HG03175 (cell line): ENCODE measurements around the gene SCYL2.
"Not testable (repeated sequence)": the region's sequence is repeated elsewhere in the genome, so short reads cannot be mapped to it uniquely, and the experiment has no call there.

ENCODE experiments used
- ATAC-seq: cut with Tn5 transposase; IDR thresholded peaks from one replicate; pipeline ENCODE4 v1.9.1; 2021; ENCODE audit warnings: mild to moderate bottlenecking, moderate library complexity; ENCODE audit not compliant: unreplicated experiment

The SCYL2 gene, protein sequence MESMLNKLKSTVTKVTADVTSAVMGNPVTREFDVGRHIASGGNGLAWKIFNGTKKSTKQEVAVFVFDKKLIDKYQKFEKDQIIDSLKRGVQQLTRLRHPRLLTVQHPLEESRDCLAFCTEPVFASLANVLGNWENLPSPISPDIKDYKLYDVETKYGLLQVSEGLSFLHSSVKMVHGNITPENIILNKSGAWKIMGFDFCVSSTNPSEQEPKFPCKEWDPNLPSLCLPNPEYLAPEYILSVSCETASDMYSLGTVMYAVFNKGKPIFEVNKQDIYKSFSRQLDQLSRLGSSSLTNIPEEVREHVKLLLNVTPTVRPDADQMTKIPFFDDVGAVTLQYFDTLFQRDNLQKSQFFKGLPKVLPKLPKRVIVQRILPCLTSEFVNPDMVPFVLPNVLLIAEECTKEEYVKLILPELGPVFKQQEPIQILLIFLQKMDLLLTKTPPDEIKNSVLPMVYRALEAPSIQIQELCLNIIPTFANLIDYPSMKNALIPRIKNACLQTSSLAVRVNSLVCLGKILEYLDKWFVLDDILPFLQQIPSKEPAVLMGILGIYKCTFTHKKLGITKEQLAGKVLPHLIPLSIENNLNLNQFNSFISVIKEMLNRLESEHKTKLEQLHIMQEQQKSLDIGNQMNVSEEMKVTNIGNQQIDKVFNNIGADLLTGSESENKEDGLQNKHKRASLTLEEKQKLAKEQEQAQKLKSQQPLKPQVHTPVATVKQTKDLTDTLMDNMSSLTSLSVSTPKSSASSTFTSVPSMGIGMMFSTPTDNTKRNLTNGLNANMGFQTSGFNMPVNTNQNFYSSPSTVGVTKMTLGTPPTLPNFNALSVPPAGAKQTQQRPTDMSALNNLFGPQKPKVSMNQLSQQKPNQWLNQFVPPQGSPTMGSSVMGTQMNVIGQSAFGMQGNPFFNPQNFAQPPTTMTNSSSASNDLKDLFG

DNA sequence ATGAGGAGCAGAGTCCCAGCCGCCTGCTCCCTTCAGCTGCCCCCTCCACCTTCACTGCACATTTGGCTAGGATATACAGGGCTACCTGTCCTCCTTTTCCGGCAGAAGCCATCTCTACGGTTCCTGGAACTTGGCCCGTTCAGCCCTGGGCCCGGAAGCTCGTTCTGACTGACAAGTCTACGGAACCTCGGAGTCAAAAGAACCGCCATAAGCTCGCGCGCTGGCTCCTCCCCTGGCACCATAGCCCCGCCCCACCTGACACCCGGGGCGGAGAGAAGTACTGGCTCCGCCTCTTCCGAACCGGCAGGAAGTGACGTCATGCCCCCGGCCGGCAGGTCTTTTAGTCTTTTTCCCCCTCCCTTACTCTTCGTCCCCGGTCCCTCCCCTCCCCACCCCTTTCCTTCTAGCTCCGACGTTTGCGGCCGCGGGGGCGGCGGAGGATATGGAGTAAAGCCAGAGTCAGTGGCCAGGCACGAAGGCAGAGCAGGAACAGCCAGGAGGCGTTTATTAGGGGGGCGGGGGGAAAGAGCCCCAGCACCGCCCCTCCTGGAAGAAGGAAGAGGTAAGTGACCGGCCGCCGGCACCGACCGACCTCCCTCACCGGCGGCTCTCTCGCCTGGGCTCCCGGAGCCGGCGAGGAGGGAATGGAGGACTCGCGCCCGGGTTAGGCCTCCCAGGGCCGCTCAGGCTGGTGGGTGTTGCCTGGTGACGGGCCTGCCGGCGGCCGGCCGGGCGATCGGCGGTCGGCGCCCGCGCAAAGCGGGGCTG, at the start of gene SCYL2, which contains the start of gene DEPDC4:
TSS of gene SCYL2 (plus strand) at position 343 of the 768 bp plus-strand sequence. CDS start 15,794 bp downstream, outside the sequence.
TSS of gene DEPDC4 (minus strand) at position 245 of the 768 bp plus-strand sequence. CDS start at position 242, 3 bp downstream.
- ATAC-seq = peak; percentile 92

DNA sequence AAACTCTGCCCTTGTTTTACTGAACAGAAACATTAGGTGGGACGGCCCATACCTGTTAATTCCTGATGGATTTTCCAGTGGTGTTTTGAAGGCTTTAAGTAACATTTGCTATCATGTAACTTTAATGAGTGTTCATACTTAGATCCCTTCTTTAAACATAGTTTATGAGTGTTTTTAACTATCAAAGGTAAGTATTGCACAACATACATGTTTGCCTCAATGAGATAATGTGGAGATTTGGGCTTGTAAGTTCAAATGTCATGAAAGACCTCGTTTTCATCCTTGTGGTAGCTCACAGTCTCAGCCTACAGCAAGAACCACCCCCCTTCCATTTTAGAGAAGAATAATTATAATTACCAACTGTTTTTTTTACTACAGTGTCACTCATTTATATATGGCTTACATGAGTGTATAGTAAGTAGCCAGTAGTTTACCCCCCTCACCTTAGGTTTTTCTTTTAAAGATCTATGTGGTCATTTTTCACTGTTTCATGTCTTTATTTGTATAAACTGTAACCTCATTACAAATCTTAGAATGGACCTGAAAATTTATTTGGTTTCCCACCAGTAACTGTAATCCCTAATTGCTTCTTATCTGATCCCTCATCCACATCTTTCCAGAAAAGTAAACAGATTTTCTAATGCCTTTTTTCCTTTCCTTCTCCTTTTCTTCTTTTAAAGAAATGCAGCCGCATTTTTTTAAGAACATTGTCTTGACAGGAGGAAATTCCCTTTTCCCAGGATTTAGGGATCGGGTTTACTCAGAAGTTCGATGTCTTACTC, 47.5 kb upstream of the SCYL2 start:
- no peak for ATAC-seq

DNA sequence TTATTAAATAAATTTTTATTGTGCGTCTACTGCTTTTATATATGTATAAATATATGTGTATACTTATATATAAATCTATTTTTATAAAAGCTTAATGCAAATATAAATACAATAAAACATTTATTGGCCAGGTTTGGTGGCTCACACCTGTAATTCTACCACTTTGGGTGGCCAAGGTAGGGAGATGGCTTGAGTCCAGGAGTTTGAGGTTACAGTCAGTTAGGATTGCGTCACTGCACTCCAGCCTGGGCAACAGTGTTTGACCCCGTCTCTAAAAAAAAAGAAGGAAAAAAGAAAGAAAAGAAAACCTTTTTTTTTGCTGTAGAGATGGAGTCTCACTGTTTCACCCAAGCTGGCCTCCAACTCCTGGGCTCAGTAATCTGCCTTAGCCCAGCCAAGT, 45.5 kb upstream of the SCYL2 start:
- no peak for ATAC-seq

DNA sequence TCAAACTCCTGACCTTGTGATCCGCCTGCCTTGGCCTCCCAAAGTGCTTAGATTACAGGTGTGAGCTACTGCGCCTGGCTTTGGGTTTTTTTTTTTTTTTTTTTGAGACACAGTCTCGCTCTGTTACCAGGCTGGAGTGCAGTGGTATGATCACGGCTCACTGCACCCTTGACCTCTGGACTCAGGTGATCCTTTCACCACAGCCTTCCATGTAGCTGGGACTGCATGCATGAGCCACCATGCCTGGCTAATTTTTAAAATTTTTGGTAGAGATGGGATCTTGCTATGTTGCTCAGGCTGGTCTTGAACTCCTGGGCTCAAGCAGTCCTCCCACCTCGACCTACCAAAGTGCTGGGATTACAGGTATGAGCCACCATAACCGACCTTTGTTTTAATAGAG, 44.8 kb upstream of the SCYL2 start:
- ATAC-seq = not testable (repeated sequence)

DNA sequence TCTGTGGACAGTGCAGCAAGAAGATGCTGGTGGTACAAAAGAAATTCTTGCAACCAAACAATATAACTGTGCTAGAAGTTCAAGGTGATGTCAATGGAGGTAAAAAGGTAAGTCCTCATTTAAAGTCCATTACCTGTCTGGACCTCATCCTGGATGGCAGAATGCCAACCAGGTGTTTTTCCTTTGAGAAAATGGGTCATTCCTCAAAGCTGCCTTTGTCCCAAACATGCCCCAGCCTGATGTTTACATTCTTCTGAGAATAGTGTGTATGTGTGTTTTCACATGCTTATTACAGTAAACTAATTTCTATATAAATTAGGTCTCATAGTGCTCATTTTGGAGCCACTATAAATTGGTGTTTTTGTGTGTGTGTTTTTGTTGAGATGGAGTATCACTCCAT, 41.5 kb upstream of the SCYL2 start:
- no peak for ATAC-seq

DNA sequence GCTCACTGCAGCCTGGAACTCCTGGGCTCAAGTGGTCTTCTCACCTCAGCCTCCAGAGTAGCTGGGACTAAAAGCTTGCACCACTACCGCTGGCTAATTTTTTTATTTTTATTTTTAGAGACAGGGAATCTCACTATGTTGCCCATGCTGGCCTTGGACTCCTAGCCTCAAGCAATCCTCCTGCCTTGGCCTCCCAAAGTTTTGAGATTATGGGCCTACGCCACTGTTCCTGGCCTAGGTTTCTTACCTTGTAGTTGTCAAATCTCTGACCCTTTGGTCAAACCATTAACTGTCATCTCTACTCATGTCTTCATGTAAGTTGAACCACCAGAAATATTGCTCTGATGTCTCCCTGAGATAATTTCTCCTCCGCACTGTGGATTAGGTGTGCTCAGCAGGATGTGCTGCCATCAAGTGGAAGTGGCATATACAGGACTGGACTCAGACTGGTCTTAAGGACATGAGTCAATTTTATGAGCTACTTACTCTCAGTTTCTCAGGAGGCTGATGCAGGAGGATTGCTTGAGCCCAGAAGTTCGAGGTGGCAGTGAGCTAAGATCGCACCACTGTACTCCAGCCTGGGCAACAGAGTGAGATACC, 37.8 kb upstream of the SCYL2 start:
- no peak for ATAC-seq

DNA sequence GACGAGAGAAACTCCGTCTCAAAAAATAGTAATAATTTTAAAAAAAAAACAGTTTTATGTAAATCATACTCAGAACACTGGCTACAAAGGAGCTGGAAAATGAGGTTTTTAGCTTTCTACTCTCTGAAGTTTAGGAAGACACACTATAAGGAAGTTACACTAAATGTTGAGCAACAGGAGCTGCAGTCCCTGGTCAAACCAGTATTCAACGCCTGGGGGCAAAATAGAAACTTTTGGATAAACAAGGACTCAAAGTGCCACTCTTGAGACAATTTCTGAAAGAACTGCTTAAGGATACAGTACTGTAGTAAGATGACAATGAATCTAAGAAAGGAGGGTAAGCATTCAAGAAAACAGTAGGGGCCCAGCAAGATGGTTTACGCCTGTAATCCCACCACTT, 37.1 kb upstream of the SCYL2 start:
- ATAC-seq = no peak

DNA sequence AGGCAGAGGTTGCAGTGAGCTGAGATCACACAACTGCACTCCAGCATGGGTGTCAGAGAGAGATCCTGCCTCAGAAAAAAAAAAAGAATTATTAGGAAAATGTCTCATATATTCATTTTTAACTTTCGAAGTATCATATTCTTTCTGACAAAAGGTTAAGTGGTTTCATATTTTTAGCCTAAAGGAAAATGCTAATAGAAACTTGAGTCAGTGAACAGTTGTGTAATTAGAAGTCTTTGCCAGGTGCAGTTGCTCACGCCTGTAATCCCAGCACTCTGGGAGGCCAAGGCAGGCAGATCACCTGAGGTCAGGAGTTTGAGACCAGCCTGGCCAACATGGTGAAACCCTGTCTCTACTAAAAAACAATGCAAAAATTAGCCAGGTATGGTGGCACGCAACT, 35.1 kb upstream of the SCYL2 start:
- not testable (repeated sequence) for ATAC-seq

DNA sequence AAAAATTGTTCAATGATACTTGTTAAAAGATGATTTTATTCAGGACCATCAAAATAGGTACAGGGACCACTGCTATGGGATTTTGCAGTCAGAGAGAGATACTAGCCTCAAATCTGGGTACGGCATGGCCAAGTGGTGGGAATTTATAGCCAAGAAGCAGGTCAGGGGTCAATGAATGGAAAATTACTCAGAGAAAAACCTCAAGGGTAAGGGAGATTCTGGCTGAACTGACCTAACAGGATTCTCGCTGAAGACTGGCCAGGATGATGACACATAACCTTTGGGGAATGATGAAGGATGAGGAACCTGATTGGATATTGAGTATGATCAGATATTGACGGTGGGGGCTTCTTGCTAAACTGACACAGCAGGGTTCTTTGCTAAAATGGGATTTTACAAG, 32.8 kb upstream of the SCYL2 start:
- no peak for ATAC-seq

DNA sequence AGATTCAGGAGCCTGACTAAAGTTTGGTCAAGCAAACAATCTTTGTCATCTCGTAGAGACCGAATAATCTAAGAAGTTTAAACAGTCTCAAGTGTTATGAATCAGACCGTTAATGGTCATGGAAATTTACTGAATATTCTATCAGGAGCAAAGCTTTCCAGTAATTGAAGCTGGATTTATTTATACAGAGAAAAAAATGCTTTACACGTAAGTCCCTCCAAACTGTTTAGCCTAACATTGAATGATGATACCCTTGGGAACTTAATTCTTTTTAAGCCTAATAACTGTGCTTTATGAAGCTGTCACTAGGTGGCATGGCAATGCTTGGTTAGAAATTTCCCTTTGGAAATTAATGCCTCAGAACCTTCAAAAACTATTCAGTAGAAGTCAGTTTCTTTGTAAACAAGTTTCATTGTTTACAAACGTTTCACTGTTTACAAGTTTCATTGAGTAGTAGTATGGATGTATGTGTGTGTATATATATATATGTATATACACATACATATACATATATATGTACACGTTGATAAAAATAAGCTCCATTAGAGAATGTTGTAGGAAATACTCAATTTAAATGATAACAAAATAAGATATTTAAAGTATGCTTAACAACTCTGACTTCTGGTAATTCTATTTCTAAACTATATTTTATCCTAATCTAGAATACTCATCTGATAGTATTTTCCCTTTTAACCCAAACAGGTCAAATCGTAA, 32.2 kb upstream of the SCYL2 start:
- ATAC-seq = peak; percentile 74

DNA sequence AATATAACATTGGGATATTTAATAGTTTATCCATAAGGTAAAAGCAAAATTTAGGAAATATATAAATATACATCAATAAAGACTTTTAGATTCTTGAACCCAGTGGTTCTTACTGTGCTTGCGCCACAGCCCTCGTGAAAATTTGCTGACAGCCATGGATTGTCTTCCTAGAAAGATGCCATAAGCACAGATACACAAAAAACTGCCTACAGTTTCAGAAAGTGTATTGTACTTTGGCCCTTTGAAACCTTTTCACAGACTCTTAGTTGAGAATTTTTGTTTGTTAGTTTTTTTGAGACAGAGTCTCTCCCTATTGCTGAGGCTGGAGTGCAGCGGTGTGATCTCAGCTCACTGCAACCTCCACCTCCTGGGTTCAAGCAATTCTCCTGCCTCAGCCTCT, 28.2 kb upstream of the SCYL2 start:
- no peak for ATAC-seq

DNA sequence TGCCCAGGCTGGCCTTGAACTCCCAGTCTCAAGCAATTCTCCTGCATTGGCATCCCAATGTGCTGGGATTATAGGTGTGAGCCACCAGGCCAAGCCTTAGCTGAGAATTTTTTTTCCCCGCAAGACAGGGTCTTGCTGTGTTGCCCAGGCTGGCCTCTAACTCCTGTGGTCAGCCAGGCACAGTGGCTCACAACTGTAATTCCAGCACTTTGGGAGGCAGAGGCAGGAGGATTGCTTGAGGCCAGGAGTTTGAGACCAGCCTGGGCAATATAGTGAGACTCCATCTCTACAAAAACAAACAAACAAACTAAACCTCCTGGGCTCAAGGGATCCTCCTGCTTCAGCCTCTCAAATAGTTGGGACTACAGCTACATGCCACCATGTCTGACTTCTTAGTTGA, 27.4 kb upstream of the SCYL2 start:
- no peak for ATAC-seq

DNA sequence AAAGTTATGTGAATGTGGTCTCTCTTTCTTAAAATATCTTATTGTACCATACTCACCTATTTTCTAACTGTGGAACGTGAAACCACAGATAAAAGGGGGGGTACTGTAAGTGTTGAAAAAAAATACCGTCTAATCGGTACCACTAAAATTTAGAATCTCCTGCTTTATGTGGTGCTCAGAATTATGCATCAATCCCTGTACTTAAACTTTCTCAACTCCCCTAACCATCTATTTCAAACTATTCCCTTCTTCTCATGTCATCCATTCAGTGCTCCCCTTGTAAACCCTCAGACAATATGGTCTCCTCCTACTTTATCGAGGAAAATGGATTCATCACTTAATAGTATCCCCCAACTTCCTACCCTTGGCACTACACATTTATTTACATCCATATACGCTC, 23.8 kb upstream of the SCYL2 start:
- no peak for ATAC-seq

DNA sequence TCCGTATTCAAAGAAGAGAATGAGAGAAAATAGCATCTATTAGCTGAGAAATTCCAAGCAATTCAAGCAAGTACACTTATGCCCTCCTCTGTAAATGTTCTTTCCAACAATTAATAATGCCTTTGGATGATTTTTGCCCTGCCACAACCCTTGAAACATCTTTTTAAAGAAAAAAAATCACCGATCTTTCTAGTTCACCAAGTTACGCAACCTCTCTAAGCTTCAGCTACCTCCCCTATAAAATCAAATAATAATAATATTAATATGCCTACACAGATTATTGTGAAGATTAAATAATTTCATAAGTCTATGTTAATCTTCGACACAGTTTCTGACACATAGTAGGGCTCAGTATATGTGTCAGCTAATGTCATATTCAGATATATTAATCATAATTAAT, 19.2 kb upstream of the SCYL2 start:
- ATAC-seq = no peak

DNA sequence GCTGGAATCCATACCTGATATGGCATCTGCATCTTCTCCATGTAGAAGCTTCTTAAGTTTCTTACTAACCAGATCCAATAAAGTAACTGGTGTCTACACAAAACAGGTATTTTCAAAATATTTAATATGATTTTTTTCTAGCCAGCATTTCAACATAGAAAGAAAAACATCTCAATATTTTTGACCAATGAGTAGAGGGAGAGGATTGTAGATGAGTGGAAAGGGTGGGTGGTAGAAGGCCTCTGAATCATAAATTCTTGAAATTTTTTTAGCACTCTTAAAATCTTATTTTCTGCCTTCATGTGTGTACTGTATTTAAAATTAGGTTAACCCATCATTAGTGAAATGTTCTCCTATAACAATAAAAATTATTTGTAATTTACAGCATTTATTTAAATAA, 18.1 kb upstream of the SCYL2 start:
- ATAC-seq = no peak

DNA sequence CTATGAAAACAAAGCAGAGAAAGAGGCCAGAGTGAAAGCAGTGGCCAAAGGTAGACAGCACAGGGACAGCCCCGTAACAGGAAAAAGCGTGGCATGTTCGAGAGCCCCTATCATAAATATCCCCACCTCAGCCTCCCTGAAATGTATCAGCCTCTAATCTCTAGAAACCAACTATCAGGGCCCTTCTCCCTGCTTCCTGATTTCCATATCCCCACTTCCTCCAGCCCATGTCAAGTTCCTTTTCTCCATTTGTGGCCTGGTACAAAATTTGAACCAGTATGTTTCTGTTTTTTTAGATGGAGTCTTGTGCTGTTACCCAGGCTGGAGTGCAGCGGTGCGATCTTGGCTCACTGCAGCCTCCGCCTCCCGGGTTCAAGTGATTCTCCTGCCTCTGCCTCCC, 17.0 kb upstream of the SCYL2 start:
- no peak for ATAC-seq

DNA sequence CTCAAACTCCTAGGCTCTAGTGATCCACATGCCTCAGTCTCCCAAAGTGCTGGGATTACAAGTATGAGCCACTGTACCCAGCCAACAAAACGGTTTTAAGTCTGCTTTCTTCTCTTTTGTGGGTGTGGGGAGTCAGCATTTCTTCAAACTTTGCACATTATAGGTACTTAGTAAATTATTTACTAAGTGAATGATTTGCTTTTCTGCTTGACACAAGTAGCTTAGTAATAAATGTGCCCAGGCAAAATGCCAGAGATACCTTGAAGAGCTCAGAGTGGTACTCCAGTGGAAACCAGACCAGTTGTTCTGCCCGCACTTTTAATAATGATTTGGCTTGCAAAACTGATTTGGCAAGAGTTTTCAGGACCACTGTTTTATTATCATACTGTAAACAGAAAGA, 15.1 kb upstream of the SCYL2 start:
- ATAC-seq = no peak

DNA sequence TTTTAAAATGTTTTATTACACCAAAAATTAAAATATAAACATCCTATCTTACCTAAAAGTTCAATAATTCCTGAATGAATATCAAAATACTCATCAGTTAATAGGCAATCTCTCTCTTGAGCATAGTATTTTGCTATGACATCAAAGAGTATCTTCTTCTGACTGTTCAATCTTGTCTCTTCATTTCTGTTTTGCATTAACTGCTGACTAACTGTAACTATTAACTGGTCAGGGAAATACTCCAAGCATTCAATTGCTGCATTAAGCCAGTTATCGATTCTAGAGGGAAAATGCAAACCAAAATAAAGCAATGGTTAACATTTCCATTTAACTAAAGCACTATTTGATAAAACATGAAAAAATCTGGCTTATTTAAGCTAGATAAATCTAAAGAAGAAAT, 13.5 kb upstream of the SCYL2 start:
- ATAC-seq = no peak

DNA sequence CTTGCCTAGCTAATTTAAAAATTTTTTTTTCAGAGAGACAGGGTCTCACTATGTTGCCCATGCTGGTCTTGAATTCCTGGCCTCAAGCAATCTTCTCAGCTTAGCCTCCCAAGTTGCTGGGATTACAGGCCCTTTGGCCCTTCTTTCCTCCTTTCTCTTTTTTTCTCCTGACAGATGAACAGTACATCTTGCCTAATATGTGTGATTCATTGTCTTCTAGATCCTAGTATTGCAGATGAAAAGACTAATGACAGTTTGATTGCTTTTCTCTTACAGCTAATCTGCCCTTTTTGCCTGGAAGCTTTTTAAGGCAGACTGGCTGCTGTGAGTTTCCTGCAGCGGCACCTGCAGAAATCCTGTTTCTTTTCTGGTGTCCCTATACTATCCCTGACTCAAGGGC, 12.1 kb upstream of the SCYL2 start:
- no peak for ATAC-seq
